GM12865 (cell line): ENCODE data around the gene ZNF655.
"Not testable (repeated sequence)": the region's sequence is repeated elsewhere in the genome, so short reads cannot be mapped to it uniquely, and the experiment has no call there.

Source experiments
- DNase-seq: peaks from one replicate; pipeline ENCODE4 v3.0.0; 2010; ENCODE audit warnings: low read depth
- H3K4me3 ChIP-seq: 2 replicates; pipeline ENCODE4 v1.5.1; 2011; ENCODE audit warnings: mild to moderate bottlenecking, low read depth, low read length, control low read depth
- CTCF ChIP-seq: IDR thresholded peaks from 2 replicates; pipeline ENCODE4 v1.5.1; 2011; ENCODE audit warnings: low read length, control low read depth, low read depth, inconsistent platforms; ENCODE audit not compliant: insufficient read depth; ENCODE audit errors: missing control alignments

The ZNF655 gene

DNA sequence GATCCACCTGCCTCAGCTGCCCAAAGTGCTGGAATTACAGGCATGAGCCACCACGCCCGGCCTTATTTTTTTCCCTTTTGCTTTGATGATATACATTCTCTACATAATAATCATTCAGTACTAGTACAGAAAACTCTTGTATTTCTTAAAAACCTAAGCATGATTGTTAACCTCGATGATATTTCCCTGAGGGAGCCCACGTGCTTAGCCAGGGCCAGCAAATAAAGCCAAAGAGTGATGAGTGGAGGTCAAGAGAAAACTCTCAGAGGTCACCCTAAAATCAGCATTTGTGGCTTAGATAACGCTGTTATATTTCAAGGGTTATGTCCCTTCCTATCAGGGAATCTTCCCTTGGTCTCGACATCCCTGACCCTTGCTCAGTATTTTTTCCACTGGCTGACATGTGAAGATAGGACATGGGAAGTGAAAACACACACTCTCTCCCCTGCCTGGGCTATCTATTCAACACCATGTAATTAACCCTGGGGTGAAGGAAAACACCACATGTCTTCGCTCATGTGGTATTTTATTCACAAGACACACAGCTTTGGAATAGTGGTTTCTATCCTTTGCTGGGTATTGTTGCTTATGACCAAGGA, 19.1 kb upstream of the ZNF655 start:
- H3K4me3 ChIP-seq: no peak overlapping the region
- no peak for TF ChIP-seq CTCF
- no peak for DNase-seq

DNA sequence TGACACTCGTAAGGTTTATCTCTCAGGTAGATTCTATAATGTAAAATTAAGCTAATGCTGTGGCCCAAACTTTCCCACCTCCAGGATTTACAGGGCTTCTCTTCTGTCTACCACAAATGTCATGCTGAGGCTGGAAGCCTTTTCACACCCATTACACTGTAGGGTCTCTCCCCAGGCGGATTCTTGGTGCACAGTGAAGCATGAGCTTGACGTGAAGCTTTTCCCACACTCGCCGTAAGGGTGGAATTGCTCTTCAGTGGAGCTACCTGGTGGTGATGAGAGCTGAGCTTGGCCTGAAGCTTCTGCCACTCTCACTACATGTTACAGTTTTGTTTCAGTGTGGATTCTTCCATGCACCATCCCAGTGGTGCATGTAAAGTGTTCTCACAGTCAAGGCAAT, 17.9 kb upstream of the ZNF655 start:
- TF ChIP-seq CTCF: no peak
- H3K4me3 ChIP-seq: no peak overlapping the region
- DNase-seq: no peak

GRCh38 chr7:99541212-99541611, 17.2 kb upstream of the ZNF655 start:
- DNase-seq: no peak
- TF ChIP-seq CTCF: no peak
- no peak overlapping the region for H3K4me3 ChIP-seq

DNA sequence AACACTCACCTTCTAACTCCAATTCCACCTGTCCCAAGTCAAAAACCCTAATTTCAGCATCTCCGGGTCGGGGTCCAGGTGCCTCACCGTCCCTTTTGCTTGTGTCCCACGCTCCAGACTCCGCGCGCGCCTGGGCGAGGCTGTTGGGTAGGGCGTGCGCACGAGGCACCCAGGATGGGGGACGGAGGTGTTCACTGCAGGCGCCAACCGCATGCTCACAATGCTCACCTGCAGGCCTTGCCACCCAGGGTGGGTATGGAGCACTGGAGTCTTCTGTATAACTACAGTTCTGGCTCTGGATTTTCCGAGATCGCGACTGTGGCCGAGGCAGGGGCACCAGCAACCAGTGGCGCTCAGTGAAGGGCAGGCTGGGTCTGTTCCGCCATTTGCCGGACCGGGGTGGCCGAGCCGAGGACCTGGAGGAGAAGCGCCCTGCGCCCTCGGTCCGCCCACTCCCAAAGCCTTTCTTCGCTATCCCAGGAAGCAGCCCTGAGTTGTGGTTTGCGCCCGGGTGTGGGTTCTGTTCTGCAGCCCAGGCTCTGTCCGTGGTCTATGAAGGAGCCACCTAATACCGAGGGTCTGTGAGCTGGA, 15.3 kb upstream of the ZNF655 start:
- TF ChIP-seq CTCF: no peak
- DNase-seq: no peak
- no peak overlapping the region for H3K4me3 ChIP-seq

DNA sequence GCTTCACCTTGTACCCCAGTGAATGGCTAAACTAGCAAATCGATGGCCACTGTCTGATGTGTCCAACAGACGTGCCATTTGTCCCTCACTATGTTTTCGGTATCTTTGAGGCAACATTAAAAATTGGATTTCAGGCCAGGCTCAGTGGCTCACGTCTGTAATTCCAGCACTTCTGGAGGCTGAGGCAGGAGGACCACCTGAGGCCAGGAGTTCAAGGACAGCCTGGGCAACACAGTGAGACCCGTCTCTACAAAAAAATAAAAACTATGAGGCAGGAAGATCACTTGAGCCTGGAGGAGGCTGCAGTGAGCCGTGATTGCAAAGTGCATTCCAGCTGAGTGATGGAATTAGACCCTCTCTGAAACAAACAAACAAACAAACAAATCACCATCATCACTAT, 14.5 kb upstream of the ZNF655 start:
- TF ChIP-seq CTCF: no peak
- DNase-seq: no peak
- H3K4me3 ChIP-seq: no peak overlapping the region

- not testable (repeated sequence) for H3K4me3 ChIP-seq, DNase-seq
These were observed 13.1 kb upstream of the ZNF655 start for GRCh38 chr7:99545308-99545707.

- H3K4me3 ChIP-seq, DNase-seq: not testable (repeated sequence)
These were observed 8.9 kb upstream of the ZNF655 start for GRCh38 chr7:99549545-99549944.

- TF ChIP-seq CTCF: no peak
- H3K4me3 ChIP-seq: peak overlapping the region; percentile 65
- no peak for DNase-seq
These were observed 7.1 kb upstream of the ZNF655 start for GRCh38 chr7:99551334-99551733.
